DOHH2 (cell line): ENCODE measurements around the gene SPAAR.

Experiments
- H3F3A ChIP-seq: fragments of 200-600 bp; sonication (generic), shearing (Covaris generic); 2 replicates; pipeline ENCODE4 v1.6.0; 2016; ENCODE audit warnings: antibody characterized with exemption, mild to moderate bottlenecking; ENCODE audit not compliant: control insufficient read depth, insufficient read depth
- H3K27ac ChIP-seq: fragments of 200-600 bp; sonication (generic); 2 replicates; pipeline ENCODE4 v1.5.1; 2014; ENCODE audit warnings: low read depth, mild to moderate bottlenecking, low read length, moderate library complexity
- H3K27me3 ChIP-seq: fragments of 200-600 bp; sonication (generic); 2 replicates; pipeline ENCODE4 v1.6.1; 2014; ENCODE audit warnings: mild to moderate bottlenecking, low read length, mixed read lengths; ENCODE audit not compliant: control insufficient read depth
- H3K36me3 ChIP-seq: fragments of 200-600 bp; sonication (generic); 2 replicates; pipeline ENCODE4 v1.6.1; 2014; ENCODE audit warnings: mild to moderate bottlenecking, low read length, moderate library complexity, mixed read lengths; ENCODE audit not compliant: control insufficient read depth
- H3K4me1 ChIP-seq: fragments of 200-600 bp; sonication (generic); 2 replicates; pipeline ENCODE4 v1.6.1; 2014; ENCODE audit warnings: mild to moderate bottlenecking, low read length, mixed read lengths; ENCODE audit not compliant: control insufficient read depth
- H3K4me2 ChIP-seq: fragments of 200-600 bp; sonication (generic); 2 replicates; pipeline ENCODE4 v1.6.0; 2014; ENCODE audit warnings: mild to moderate bottlenecking, low read length, moderate library complexity
- H3K4me3 ChIP-seq: fragments of 200-600 bp; sonication (generic); 2 replicates; pipeline ENCODE4 v1.5.1; 2014; ENCODE audit warnings: mild to moderate bottlenecking, low read length, mixed read lengths
- H3K79me2 ChIP-seq: fragments of 200-600 bp; sonication (generic); 2 replicates; pipeline ENCODE4 v1.6.1; 2014; ENCODE audit warnings: mild to moderate bottlenecking, low read length, mixed read lengths; ENCODE audit not compliant: control insufficient read depth
- H3K9me2 ChIP-seq: fragments of 200-600 bp; sonication (generic); replicated peaks from 2 replicates; pipeline ENCODE4 v1.6.1; 2014; ENCODE audit warnings: mild to moderate bottlenecking, low read length, mixed read lengths; ENCODE audit not compliant: control insufficient read depth
- H3K9me3 ChIP-seq: fragments of 200-600 bp; sonication (generic); 2 replicates; pipeline ENCODE4 v1.6.1; 2014; ENCODE audit warnings: antibody characterized with exemption, low read length, mixed read lengths; ENCODE audit not compliant: control insufficient read depth, insufficient read depth
- H4K20me1 ChIP-seq: fragments of 200-600 bp; sonication (generic); 2 replicates; pipeline ENCODE4 v1.6.0; 2014; ENCODE audit warnings: low read depth, mild to moderate bottlenecking, antibody characterized with exemption, low read length, moderate library complexity; ENCODE audit not compliant: control insufficient read depth, insufficient read depth
- EZH2phosphoT487 ChIP-seq: fragments of 200-600 bp; sonication (generic); IDR thresholded peaks from 2 replicates; pipeline ENCODE4 v1.6.1; 2017; ENCODE audit warnings: borderline replicate concordance, mild to moderate bottlenecking, antibody characterized with exemption, low read length, moderate library complexity, mixed read lengths
- TF ChIP-seq, protein P1 (sequence below): fragments of 200-600 bp; sonication (generic); IDR thresholded peaks from one replicate; pipeline ENCODE4 v1.5.1; 2014; ENCODE audit warnings: antibody characterized with exemption, mild to moderate bottlenecking, low read depth, low read length; ENCODE audit not compliant: poor library complexity, severe bottlenecking

Gene SPAAR

GRCh38 chr9:35929453-35929718 is 20.1 kb downstream of the SPAAR start:
- H3K36me3 ChIP-seq: no peaks in the 10 kb centered on the region
- no peak overlapping the region for H3K4me3 ChIP-seq
- TF ChIP-seq, protein P1, sequence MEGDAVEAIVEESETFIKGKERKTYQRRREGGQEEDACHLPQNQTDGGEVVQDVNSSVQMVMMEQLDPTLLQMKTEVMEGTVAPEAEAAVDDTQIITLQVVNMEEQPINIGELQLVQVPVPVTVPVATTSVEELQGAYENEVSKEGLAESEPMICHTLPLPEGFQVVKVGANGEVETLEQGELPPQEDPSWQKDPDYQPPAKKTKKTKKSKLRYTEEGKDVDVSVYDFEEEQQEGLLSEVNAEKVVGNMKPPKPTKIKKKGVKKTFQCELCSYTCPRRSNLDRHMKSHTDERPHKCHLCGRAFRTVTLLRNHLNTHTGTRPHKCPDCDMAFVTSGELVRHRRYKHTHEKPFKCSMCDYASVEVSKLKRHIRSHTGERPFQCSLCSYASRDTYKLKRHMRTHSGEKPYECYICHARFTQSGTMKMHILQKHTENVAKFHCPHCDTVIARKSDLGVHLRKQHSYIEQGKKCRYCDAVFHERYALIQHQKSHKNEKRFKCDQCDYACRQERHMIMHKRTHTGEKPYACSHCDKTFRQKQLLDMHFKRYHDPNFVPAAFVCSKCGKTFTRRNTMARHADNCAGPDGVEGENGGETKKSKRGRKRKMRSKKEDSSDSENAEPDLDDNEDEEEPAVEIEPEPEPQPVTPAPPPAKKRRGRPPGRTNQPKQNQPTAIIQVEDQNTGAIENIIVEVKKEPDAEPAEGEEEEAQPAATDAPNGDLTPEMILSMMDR: no peak
- TF ChIP-seq EZH2phosphoT487: no peak
- H3K27me3 ChIP-seq: peaks cover 5% of the 10 kb centered on the region; the same call in 1 of the 2 replicates
- H3K4me2 ChIP-seq: no peak overlapping the region
- no peaks in the 10 kb centered on the region for H4K20me1 ChIP-seq
- no peaks in the 10 kb centered on the region for H3K9me2 ChIP-seq
- no peak overlapping the region for H3K27ac ChIP-seq
- H3F3A ChIP-seq: no peaks in the 10 kb centered on the region
- no peaks in the 10 kb centered on the region for H3K9me3 ChIP-seq
- H3K79me2 ChIP-seq: no peaks in the 10 kb centered on the region
- H3K4me1 ChIP-seq: no peaks in the 10 kb centered on the region

DNA sequence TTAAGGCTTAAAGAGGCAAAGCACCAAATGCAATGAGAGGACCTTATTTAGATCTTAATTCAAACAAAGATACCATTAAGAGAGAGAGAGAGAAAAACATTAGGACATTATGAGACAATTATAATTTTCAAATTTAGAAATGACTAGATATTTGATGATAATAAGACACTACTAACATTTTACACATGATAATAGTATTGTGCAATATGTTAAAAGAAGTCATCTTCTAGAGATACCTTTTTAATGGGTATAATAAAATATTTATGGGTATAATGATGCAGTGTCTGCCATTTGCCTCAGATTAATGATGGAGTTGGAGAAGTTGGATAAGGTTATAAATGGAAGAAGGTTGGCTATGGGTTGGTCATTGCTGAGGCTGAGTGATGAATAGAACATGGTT is 21.2 kb downstream of the SPAAR start:
- Histone ChIP-seq H3K27ac (no peak overlapping the region), H3K79me2 (no peaks in the 10 kb centered on the region), H3K27me3 (peaks cover 5% of the 10 kb centered on the region; the same call in 1 of the 2 replicates), H3K9me3 (no peaks in the 10 kb centered on the region), H3K36me3 (no peaks in the 10 kb centered on the region), H4K20me1 (no peaks in the 10 kb centered on the region), H3K9me2 (no peaks in the 10 kb centered on the region), H3K4me3 (no peak overlapping the region), H3F3A (no peaks in the 10 kb centered on the region), H3K4me1 (no peaks in the 10 kb centered on the region), H3K4me2 (no peak overlapping the region)
- TF ChIP-seq EZH2phosphoT487: no peak
- TF ChIP-seq, protein P1: no peak

GRCh38 chr9:35930989-35931388 is 21.7 kb downstream of the SPAAR start:
- H3K9me2 ChIP-seq: no peaks in the 10 kb centered on the region
- H3K27ac ChIP-seq: no peak overlapping the region
- no peaks in the 10 kb centered on the region for H3K36me3 ChIP-seq
- H3F3A ChIP-seq: 0 out of 2 replicates have a peak, but pooled peaks cover 4% of the 10 kb centered on the region
- H3K4me1 ChIP-seq: no peaks in the 10 kb centered on the region
- H3K4me3 ChIP-seq: no peak overlapping the region
- no peaks in the 10 kb centered on the region for H4K20me1 ChIP-seq
- no peak for TF ChIP-seq EZH2phosphoT487
- TF ChIP-seq, protein P1: no peak
- no peaks in the 10 kb centered on the region for H3K79me2 ChIP-seq
- 0 out of 2 replicates have a peak, but pooled peaks cover 2% of the 10 kb centered on the region for H3K27me3 ChIP-seq
- H3K9me3 ChIP-seq: no peaks in the 10 kb centered on the region
- H3K4me2 ChIP-seq: no peak overlapping the region

GRCh38 chr9:35932735-35933134 is 23.4 kb downstream of the SPAAR start:
- H3K27ac ChIP-seq: no peak overlapping the region
- no peak for TF ChIP-seq EZH2phosphoT487
- TF ChIP-seq, protein P1: no peak

More at GRCh38 chr9:35932735-35933134, 23.4 kb downstream of the SPAAR start:
- peaks cover 12% of the 10 kb centered on the region for H3K4me1 ChIP-seq
- no peaks in the 10 kb centered on the region for H3K79me2 ChIP-seq
- H3K9me3 ChIP-seq: no peaks in the 10 kb centered on the region
- no peak overlapping the region for H3K4me2 ChIP-seq
- no peaks in the 10 kb centered on the region for H3K36me3 ChIP-seq
- no peak overlapping the region for H3K4me3 ChIP-seq
- 0 out of 2 replicates have a peak, but pooled peaks cover 4% of the 10 kb centered on the region for H3F3A ChIP-seq
- H3K9me2 ChIP-seq: no peaks in the 10 kb centered on the region
- H4K20me1 ChIP-seq: no peaks in the 10 kb centered on the region
- H3K27me3 ChIP-seq: no peaks in the 10 kb centered on the region
